Measurements from ENCODE around the gene AAK1. TPM values are rescaled to one million over a fixed set of nuclear protein-coding genes. Genes with fewer than 3 reads are reported as not detected.

The AAK1 gene
- total RNA-seq, 1 donor from 2014 or later, result 20.8 TPM

GRCh38 chr2:69621440-69621839 is 22.1 kb downstream of the AAK1 start:
- Histone ChIP-seq H3K4me2 (no peak overlapping the region), H3K36me3 (no peaks in the 10 kb centered on the region), H3F3A (ENCODE audit: low read depth) (no peaks in the 10 kb centered on the region), H3K27ac (no peak overlapping the region), H3K79me2 (ENCODE audit: low read depth) (peaks cover 20% of the 10 kb centered on the region), H3K9me3 (ENCODE audit: low read depth) (no peaks in the 10 kb centered on the region), H3K4me1 (no peaks in the 10 kb centered on the region), H2AFZ (replicated peaks) (no peak overlapping the region), H4K20me1 (ENCODE audit: low read depth) (no peaks in the 10 kb centered on the region), H3K4me3 (no peak overlapping the region), H3K9ac (no peak overlapping the region), H3K27me3 (no peaks in the 10 kb centered on the region)
- TF ChIP-seq CTCF (IDR thresholded peaks at IDR 0.05), result no peak
- TF ChIP-seq EZH2 (IDR thresholded peaks at IDR 0.05), result no peak
- no peak for TF ChIP-seq EZH2phosphoT487 (IDR thresholded peaks at IDR 0.05)
- Mint-ChIP-seq H3K4me3 (no peak overlapping the region), H3K9me3 (no peaks in the 10 kb centered on the region), H3K4me1 (no peaks in the 10 kb centered on the region), H3K36me3 (peaks cover 4% of the 10 kb centered on the region), H3K27me3 (ENCODE audit: insufficient read depth, low read depth) (no peaks in the 10 kb centered on the region), H3K27ac (no peak overlapping the region)
- no peak for DNase-seq (ENCODE audit: low spot score)

- no peaks in the 10 kb centered on the region for H3K9me3 ChIP-seq (ENCODE audit: low read depth)
- H3K9ac ChIP-seq, result no peak overlapping the region
- Mint-ChIP-seq H3K27me3 (ENCODE audit: insufficient read depth, low read depth) (no peaks in the 10 kb centered on the region), H3K9me3 (no peaks in the 10 kb centered on the region), H3K27ac (no peak overlapping the region), H3K4me1 (no peaks in the 10 kb centered on the region), H3K36me3 (peaks cover 4% of the 10 kb centered on the region), H3K4me3 (no peak overlapping the region)
- no peak overlapping the region for H3K4me2 ChIP-seq
- H3F3A ChIP-seq (ENCODE audit: low read depth), result no peaks in the 10 kb centered on the region
- no peak for TF ChIP-seq EZH2phosphoT487 (IDR thresholded peaks at IDR 0.05)
- no peak for TF ChIP-seq EZH2 (IDR thresholded peaks at IDR 0.05)
- TF ChIP-seq CTCF (IDR thresholded peaks at IDR 0.05), result no peak
- H3K4me1 ChIP-seq, result no peaks in the 10 kb centered on the region
- H4K20me1 ChIP-seq (ENCODE audit: low read depth), result no peaks in the 10 kb centered on the region
- H3K36me3 ChIP-seq, result no peaks in the 10 kb centered on the region
- H2AFZ ChIP-seq (replicated peaks), result no peak overlapping the region
- H3K27me3 ChIP-seq, result no peaks in the 10 kb centered on the region
- no peak overlapping the region for H3K4me3 ChIP-seq
- no peak overlapping the region for H3K27ac ChIP-seq
- H3K79me2 ChIP-seq (ENCODE audit: low read depth), result peaks cover 16% of the 10 kb centered on the region
- DNase-seq (ENCODE audit: low spot score), result no peak
Observed at GRCh38 chr2:69620870-69621269, 22.7 kb downstream of the AAK1 start.

- no peaks in the 10 kb centered on the region for H3K27me3 Mint-ChIP-seq (ENCODE audit: insufficient read depth, low read depth)
- peaks cover 5% of the 10 kb centered on the region for H3K36me3 Mint-ChIP-seq
- TF ChIP-seq EZH2 (IDR thresholded peaks at IDR 0.05) (no peak), EZH2phosphoT487 (IDR thresholded peaks at IDR 0.05) (no peak), CTCF (IDR thresholded peaks at IDR 0.05) (no peak)
- Histone ChIP-seq H4K20me1 (ENCODE audit: low read depth) (no peaks in the 10 kb centered on the region), H3K27me3 (no peaks in the 10 kb centered on the region), H3K4me2 (no peak overlapping the region), H3K27ac (no peak overlapping the region), H3K9me3 (ENCODE audit: low read depth) (no peaks in the 10 kb centered on the region), H3F3A (ENCODE audit: low read depth) (no peaks in the 10 kb centered on the region), H3K9ac (no peak overlapping the region), H3K79me2 (ENCODE audit: low read depth) (peaks cover 8% of the 10 kb centered on the region), H2AFZ (replicated peaks) (no peak overlapping the region), H3K36me3 (no peaks in the 10 kb centered on the region), H3K4me3 (no peak overlapping the region), H3K4me1 (no peaks in the 10 kb centered on the region)
- no peaks in the 10 kb centered on the region for H3K9me3 Mint-ChIP-seq
- no peaks in the 10 kb centered on the region for H3K4me1 Mint-ChIP-seq
- H3K27ac Mint-ChIP-seq, result no peak overlapping the region
- DNase-seq (ENCODE audit: low spot score), result no peak
- H3K4me3 Mint-ChIP-seq, result no peak overlapping the region
Observed at GRCh38 chr2:69619725-69620124, 23.8 kb downstream of the AAK1 start.

All from neural progenitor cell (in vitro differentiated cells).